Astrocyte of the spinal cord (primary cell): ENCODE data around the gene CCDC174.
"Not testable (repeated sequence)": the region's sequence is repeated elsewhere in the genome, so short reads cannot be mapped to it uniquely, and the experiment has no call there.

Source experiments
- DNase-seq: peaks from one replicate; pipeline ENCODE4 v3.0.0; 2011; ENCODE audit warnings: low read depth, low spot score
- H3K4me3 ChIP-seq: 2 replicates; pipeline ENCODE4 v1.5.1; 2011; ENCODE audit warnings: low read depth, mild to moderate bottlenecking, low read length, moderate library complexity
- CTCF ChIP-seq: IDR thresholded peaks from 2 replicates; pipeline ENCODE4 v1.5.1; 2012; ENCODE audit warnings: low read depth, mild to moderate bottlenecking, low read length, inconsistent platforms
- in situ Hi-C: cut with HindIII; loops from 2 replicates; pipeline ENCODE4 v1.10.0; 2017; ENCODE audit warnings: low sequenced_read_pairs

CCDC174 gene

GRCh38 chr3:14606669-14607339 lies 44.8 kb upstream of the CCDC174 start:
- in situ Hi-C loops: no loop called here
- no peak overlapping the region for H3K4me3 ChIP-seq
- no peak for TF ChIP-seq CTCF
- DNase-seq: no peak

- in situ Hi-C loops: no loop called here
- DNase-seq: no peak
- H3K4me3 ChIP-seq: no peak overlapping the region
- no peak for TF ChIP-seq CTCF
Measured at GRCh38 chr3:14608298-14608697, 43.3 kb upstream of the CCDC174 start.

- in situ Hi-C loops, DNase-seq, H3K4me3 ChIP-seq: not testable (repeated sequence)
Measured at GRCh38 chr3:14609058-14609457, 42.5 kb upstream of the CCDC174 start.

- no peak overlapping the region for H3K4me3 ChIP-seq
- no peak for TF ChIP-seq CTCF
Measured at GRCh38 chr3:14609506-14609905, 42.1 kb upstream of the CCDC174 start.

GRCh38 chr3:14609941-14610340 lies 41.6 kb upstream of the CCDC174 start:
- in situ Hi-C loops: no loop called here
- no peak for DNase-seq
- no peak overlapping the region for H3K4me3 ChIP-seq
- TF ChIP-seq CTCF: no peak

More at GRCh38 chr3:14609506-14609905, 42.1 kb upstream of the CCDC174 start:
- DNase-seq: no peak
- in situ Hi-C loops: no loop called here

- no peak for TF ChIP-seq CTCF
- H3K4me3 ChIP-seq: no peak overlapping the region
- no peak for DNase-seq
- in situ Hi-C loops: no loop called here
Measured at GRCh38 chr3:14614189-14614588, 37.4 kb upstream of the CCDC174 start.

- TF ChIP-seq CTCF: no peak
- no peak overlapping the region for H3K4me3 ChIP-seq
- DNase-seq: no peak
- in situ Hi-C loops: no loop called here
Measured at GRCh38 chr3:14614862-14615261, 36.7 kb upstream of the CCDC174 start.
